Body of pancreas (tissue), 4 donors: ENCODE data around the gene CKM. TPM values are rescaled to one million over a fixed set of nuclear protein-coding genes. Genes with fewer than 3 reads are reported as not detected.

Experiments
- ATAC-seq: fragments of 150-250 bp; one replicate; pipeline ENCODE4 v1.9.1; 2016
- DNase-seq, 4 donors: peaks; one replicate each; pipeline ENCODE4 v3.0.0-alpha.2; 2019
- H3K27ac ChIP-seq, 4 donors: fragments of 200-600 bp; sonication (generic); 1 replicate in 3 of 4; 2 replicates in 1 of 4; pipeline versions ENCODE4 v1.5.1 to v1.6.1; 2016 to 2019; ENCODE audit warnings: mild to moderate bottlenecking in 1 of 4, mixed read lengths in 1 of 4, moderate library complexity in 1 of 4
- H3K27me3 ChIP-seq, 2 donors: fragments of 200-600 bp; sonication (generic); one replicate each; pipeline ENCODE4 v1.6.0; 2016; ENCODE audit warnings: mild to moderate bottlenecking in 1 of 2
- H3K36me3 ChIP-seq, 2 donors: fragments of 200-600 bp; sonication (generic); replicated peaks in 1 of 2; 2 replicates each; pipeline ENCODE4 v1.5.1; 2016; ENCODE audit warnings: low read depth in 2 of 2; ENCODE audit not compliant: insufficient read depth in 1 of 2
- H3K4me1 ChIP-seq: fragments of 200-600 bp; sonication (generic); one replicate; pipeline ENCODE4 v1.6.0; 2016
- H3K4me3 ChIP-seq, 2 donors: fragments of 200-600 bp; sonication (generic); 1 replicate in 1 of 2; 2 replicates in 1 of 2; pipeline ENCODE4 v1.5.1; 2016 to 2019
- H3K9me3 ChIP-seq, 3 donors: fragments of 200-600 bp; sonication (generic); 1 replicate in 2 of 3; 2 replicates in 1 of 3; pipeline ENCODE4 v1.5.1; 2016
- POLR2A ChIP-seq, 3 donors: fragments of 450-650 bp; IDR thresholded peaks; one replicate each; pipeline ENCODE4 v1.6.1; 2016; ENCODE audit warnings: antibody characterized with exemption in 3 of 3, mild to moderate bottlenecking in 2 of 3
- WGBS, 2 donors: methylation state at CpG; one replicate each; pipeline ENCODE4 v1.1.5; 2017; 5-methylcytosine and 5-hydroxymethylcytosine counted together
- intact Hi-C: fragments of 100-400 bp; cut with DNase I; formaldehyde crosslinking; loops from one replicate; pipeline ENCODE4 v1.15.1; 2023
- total RNA-seq, 2 donors: library from RNA; depleted of rRNA; stranded (reverse); fragments of >200 nt; gene quantifications; one replicate each; pipeline ENCODE4 v1.1.0, GENCODE V29; 2016
- TF ChIP-seq, protein P1 (sequence below), 7 experiments: fragments of 450-650 bp in 4 of 7; fragments of 200-600 bp in 3 of 7; sonication (generic) in 3 of 7; IDR thresholded peaks; one replicate each; pipeline ENCODE4 v1.5.1; 2016 to 2019; ENCODE audit warnings: antibody characterized with exemption in 7 of 7

Gene CKM
- total RNA-seq, 2 donors from 2014 or later = not detected

DNA sequence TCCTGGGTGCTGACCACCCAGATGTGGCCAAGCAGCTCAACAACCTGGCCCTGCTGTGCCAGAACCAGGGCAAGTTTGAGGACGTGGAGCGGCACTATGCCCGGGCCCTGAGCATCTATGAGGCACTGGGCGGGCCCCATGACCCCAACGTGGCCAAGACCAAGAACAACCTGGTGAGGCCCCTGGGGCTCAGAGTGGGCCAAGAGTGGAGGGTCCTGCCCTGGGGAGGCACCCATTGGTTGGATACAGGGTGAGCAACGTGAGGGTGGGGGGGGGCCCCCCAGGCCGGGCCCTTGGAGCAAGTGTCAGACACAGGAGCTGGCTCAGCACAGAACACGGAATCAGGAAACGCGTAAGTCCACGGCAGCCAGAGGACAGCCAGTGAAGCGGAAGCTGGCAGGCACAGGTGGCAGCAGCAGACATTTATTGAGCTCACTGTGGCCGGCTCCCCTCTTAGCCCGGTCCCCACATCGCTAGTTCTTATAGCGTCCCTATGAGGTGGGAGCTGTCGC lies 26.8 kb upstream of the CKM start:
- Histone ChIP-seq H3K4me3 (no peak overlapping the region), H3K36me3 (no peaks in the 10 kb centered on the region), H3K27me3 (no peaks in the 10 kb centered on the region), H3K27ac (no peak overlapping the region), H3K4me1 (no peaks in the 10 kb centered on the region), H3K9me3 (no peaks in the 10 kb centered on the region)
- ATAC-seq = no peak
- DNase-seq = no peak
- WGBS, 2 donors = 87 to 95% methylated on average over 10 to 17 of the region's 17 CpGs
- intact Hi-C loops = no loop called here
- TF ChIP-seq, protein P1, sequence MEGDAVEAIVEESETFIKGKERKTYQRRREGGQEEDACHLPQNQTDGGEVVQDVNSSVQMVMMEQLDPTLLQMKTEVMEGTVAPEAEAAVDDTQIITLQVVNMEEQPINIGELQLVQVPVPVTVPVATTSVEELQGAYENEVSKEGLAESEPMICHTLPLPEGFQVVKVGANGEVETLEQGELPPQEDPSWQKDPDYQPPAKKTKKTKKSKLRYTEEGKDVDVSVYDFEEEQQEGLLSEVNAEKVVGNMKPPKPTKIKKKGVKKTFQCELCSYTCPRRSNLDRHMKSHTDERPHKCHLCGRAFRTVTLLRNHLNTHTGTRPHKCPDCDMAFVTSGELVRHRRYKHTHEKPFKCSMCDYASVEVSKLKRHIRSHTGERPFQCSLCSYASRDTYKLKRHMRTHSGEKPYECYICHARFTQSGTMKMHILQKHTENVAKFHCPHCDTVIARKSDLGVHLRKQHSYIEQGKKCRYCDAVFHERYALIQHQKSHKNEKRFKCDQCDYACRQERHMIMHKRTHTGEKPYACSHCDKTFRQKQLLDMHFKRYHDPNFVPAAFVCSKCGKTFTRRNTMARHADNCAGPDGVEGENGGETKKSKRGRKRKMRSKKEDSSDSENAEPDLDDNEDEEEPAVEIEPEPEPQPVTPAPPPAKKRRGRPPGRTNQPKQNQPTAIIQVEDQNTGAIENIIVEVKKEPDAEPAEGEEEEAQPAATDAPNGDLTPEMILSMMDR (IDR thresholded peaks at IDR 0.05) = no peak
- no peak for TF ChIP-seq POLR2A (IDR thresholded peaks at IDR 0.05)

DNA sequence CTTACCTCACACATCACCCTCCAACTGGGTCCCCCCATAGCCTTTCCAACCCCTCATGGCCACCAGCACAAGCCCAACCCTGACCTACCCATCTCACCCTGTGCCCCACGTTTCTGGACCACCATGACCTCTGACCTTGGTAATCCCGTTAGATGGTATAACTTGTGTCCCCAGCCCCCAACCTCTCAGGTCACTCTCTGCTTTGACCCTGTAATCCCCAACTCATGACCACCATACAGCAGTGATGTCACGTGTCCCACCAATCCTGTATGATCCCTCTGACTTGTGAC lies 26.4 kb upstream of the CKM start:
- no peaks in the 10 kb centered on the region for H3K4me1 ChIP-seq
- WGBS, 2 donors = 53 to 57% methylated on average over 3 of the region's 3 CpGs
- H3K36me3 ChIP-seq = no peaks in the 10 kb centered on the region
- intact Hi-C loops = no loop called here
- no peak overlapping the region for H3K4me3 ChIP-seq
- DNase-seq (no peak), ATAC-seq (no peak)
- no peaks in the 10 kb centered on the region for H3K9me3 ChIP-seq
- TF ChIP-seq, protein P1 (IDR thresholded peaks at IDR 0.05) = no peak
- no peak for TF ChIP-seq POLR2A (IDR thresholded peaks at IDR 0.05)
- H3K27me3 ChIP-seq = no peaks in the 10 kb centered on the region
- no peak overlapping the region for H3K27ac ChIP-seq

DNA sequence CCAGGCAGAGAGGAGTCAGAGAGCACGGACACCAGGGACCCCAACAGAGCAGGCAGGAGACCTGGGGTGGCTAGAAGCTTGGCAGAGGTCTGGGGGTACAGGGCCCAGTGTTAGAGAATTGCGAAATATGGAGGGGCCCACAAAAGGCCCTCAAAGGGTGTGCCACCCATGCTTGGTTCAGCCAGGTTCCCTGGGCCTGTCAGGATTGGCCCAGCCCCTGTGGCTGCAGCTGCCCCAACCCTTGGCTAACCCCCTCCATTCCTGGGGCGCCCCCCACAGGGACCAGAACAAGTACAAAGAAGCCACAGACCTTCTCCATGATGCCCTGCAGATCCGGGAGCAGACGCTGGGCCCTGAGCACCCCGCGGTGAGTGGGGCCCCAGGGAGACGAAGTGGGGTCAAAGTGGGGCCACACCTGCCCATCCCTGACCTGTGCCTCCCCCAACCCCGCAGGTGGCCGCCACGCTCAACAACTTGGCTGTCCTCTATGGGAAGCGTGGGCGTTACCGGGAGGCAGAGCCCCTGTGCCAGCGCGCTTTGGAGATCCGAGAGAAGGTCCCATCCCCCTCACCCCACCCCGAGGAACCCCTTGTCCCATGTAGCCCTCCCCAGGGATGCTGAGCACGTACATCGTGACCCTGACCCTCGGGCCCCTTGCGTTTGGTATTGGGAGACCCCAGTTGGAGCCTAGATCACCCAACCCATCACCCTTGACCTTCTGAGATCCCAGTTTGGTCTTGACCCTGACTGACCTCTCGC lies 25.9 kb upstream of the CKM start:
- no peaks in the 10 kb centered on the region for H3K36me3 ChIP-seq
- TF ChIP-seq, protein P1 (IDR thresholded peaks at IDR 0.05) = no peak
- TF ChIP-seq POLR2A (IDR thresholded peaks at IDR 0.05) = no peak
- no peaks in the 10 kb centered on the region for H3K27me3 ChIP-seq
- ATAC-seq = no peak
- 69 to 77% methylated on average over 2 to 17 of the region's 23 CpGs for WGBS, 2 donors
- H3K9me3 ChIP-seq = no peaks in the 10 kb centered on the region
- H3K4me3 ChIP-seq = no peak overlapping the region
- H3K27ac ChIP-seq = no peak overlapping the region
- intact Hi-C loops = no loop called here
- no peaks in the 10 kb centered on the region for H3K4me1 ChIP-seq
- DNase-seq = no peak

DNA sequence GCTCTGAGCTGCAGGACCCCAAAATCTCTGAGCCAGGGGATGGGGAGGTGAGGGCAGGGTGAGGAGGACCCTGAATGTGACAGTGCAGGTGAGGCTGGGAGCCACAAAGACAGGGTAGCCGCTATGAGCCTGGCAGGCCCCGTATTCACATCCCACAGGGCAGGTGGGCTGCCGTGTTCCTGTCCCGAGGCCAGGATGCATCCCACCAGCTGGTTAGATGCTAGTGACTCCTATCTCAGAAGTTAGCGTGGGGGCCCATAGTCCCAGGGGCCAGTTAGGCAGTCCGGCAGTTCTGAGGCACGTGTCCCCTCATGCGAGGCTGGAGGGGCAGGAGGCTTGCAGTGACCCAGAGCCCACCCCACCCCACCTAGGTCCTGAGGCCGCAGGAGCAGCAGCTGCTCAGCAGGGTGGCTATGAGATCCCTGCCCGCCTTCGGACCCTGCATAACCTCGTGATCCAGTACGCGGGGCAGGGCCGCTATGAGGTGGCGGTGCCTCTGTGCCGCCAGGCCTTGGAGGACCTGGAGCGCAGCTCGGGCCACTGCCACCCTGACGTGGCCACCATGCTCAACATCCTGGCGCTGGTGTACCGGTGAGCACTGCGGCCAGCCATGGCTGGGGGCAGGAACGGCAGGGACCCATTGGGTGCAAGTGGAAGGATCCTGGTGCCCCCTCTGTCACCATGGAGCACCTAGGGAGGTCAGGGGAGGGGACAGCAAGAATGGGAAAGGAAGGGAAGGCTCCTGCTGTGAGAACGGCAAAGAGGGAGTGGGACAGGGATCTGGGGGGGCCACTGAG lies 25.1 kb upstream of the CKM start:
- H3K36me3 ChIP-seq = no peaks in the 10 kb centered on the region
- no peaks in the 10 kb centered on the region for H3K4me1 ChIP-seq
- no peak overlapping the region for H3K4me3 ChIP-seq
- WGBS, 2 donors = 54 to 69% methylated on average over 5 to 25 of the region's 25 CpGs
- H3K27me3 ChIP-seq = no peaks in the 10 kb centered on the region
- ATAC-seq (no peak), DNase-seq (no peak)
- no peak overlapping the region for H3K27ac ChIP-seq
- no peak for TF ChIP-seq POLR2A (IDR thresholded peaks at IDR 0.05)
- TF ChIP-seq, protein P1 (IDR thresholded peaks at IDR 0.05) = no peak
- intact Hi-C loops = no loop called here
- no peaks in the 10 kb centered on the region for H3K9me3 ChIP-seq
